IMR-90 (cell line): ENCODE results near the gene GTF2H1. TPM values are rescaled to one million over a fixed set of nuclear protein-coding genes. Genes with fewer than 3 reads are reported as not detected.

Source experiments
- ATAC-seq: fragments of 200-7000 bp; cut with Tn5 transposase; 2 replicates; pipeline ENCODE4 v1.9.1; 2020; ENCODE audit warnings: low read depth, mild to moderate bottlenecking, moderate library complexity
- Bru-seq: library from RNA; stranded (reverse); fragments of 400-500 nt; gene quantifications from one replicate; lab custom pipeline; 2021; lab: Mats Ljungman, UMichigan
- BruChase-seq, 2 experiments: library from RNA; stranded (reverse); fragments of 400-500 nt; gene quantifications; one replicate each; lab custom pipeline; 2021; lab: Mats Ljungman, UMichigan
- BruUV-seq: library from RNA; stranded (reverse); fragments of 400-500 nt; replicated peaks from 2 replicates; lab custom pipeline; 2021; lab: Mats Ljungman, UMichigan
- CTCF ChIA-PET: fragments of 300-600 bp; formaldehyde crosslinking; extraction: SDS; loops from one replicate; lab custom pipeline; 2021; ENCODE audit warnings: antibody characterized with exemption; lab: Yijun Ruan, JAX
- POLR2A ChIA-PET: fragments of 300-600 bp; sonication (Branson Sonifier 250); formaldehyde crosslinking; loops from one replicate; lab custom pipeline; 2022; ENCODE audit warnings: antibody characterized with exemption; ENCODE audit not compliant: unreplicated experiment; lab: Charles Lee
- DNase-seq: peaks from one replicate; pipeline ENCODE4 v3.0.0; 2013
- H2AFZ ChIP-seq: replicated peaks from 2 replicates; pipeline ENCODE3; 2013; ENCODE audit warnings: low read length, mild to moderate bottlenecking; ENCODE audit not compliant: poor library complexity
- H2AK5ac ChIP-seq: 2 replicates; pipeline ENCODE4 v1.6.1; 2013; ENCODE audit warnings: low read depth, low read length, inconsistent platforms
- H2AK9ac ChIP-seq: replicated peaks from 2 replicates; pipeline ENCODE3; 2013; ENCODE audit warnings: mild to moderate bottlenecking, low read depth, low read length, moderate library complexity; ENCODE audit not compliant: poor library complexity
- H2BK120ac ChIP-seq: 2 replicates; pipeline ENCODE4 v1.6.1; 2013; ENCODE audit warnings: low read depth, low read length, inconsistent platforms
- H2BK15ac ChIP-seq: 3 replicates; pipeline ENCODE4 v1.6.1; 2013; ENCODE audit warnings: low read depth, low read length, inconsistent platforms
- H2BK20ac ChIP-seq: 2 replicates; pipeline ENCODE4 v1.6.1; 2013; ENCODE audit warnings: low read depth, mild to moderate bottlenecking, inconsistent platforms, low read length, moderate library complexity
- H2BK5ac ChIP-seq: 2 replicates; pipeline ENCODE4 v1.6.1; 2013; ENCODE audit warnings: mild to moderate bottlenecking, low read depth, low read length, inconsistent platforms; ENCODE audit not compliant: poor library complexity, severe bottlenecking
- H3K14ac ChIP-seq: replicated peaks from 2 replicates; pipeline ENCODE4 v1.6.1; 2013; ENCODE audit warnings: low read depth, low read length, inconsistent platforms
- H3K18ac ChIP-seq: 2 replicates; pipeline ENCODE4 v1.6.1; 2013; ENCODE audit warnings: low read depth, low read length, control low read depth
- H3K23ac ChIP-seq: 2 replicates; pipeline ENCODE4 v1.6.1; 2013; ENCODE audit warnings: low read depth, low read length, inconsistent platforms
- H3K27ac ChIP-seq: 2 replicates; pipeline ENCODE4 v1.5.1; 2013; ENCODE audit warnings: mild to moderate bottlenecking, control low read depth, low read length; ENCODE audit not compliant: insufficient read depth
- H3K27me3 ChIP-seq: 2 replicates; pipeline ENCODE4 v1.6.1; 2013; ENCODE audit warnings: low read length; ENCODE audit not compliant: control insufficient read depth, insufficient read depth
- H3K36me3 ChIP-seq: 2 replicates; pipeline ENCODE4 v1.6.1; 2013; ENCODE audit warnings: low read length, mixed read lengths; ENCODE audit not compliant: control insufficient read depth, insufficient read depth
- H3K4ac ChIP-seq: 2 replicates; pipeline ENCODE4 v1.6.1; 2013; ENCODE audit warnings: low read depth, low read length, inconsistent platforms
- H3K4me1 ChIP-seq: 2 replicates; pipeline ENCODE4 v1.6.1; 2013; ENCODE audit warnings: low read length, mixed read lengths; ENCODE audit not compliant: control insufficient read depth, insufficient read depth
- H3K4me2 ChIP-seq: 2 replicates; pipeline ENCODE4 v1.6.1; 2013; ENCODE audit warnings: low read depth, mild to moderate bottlenecking, control low read depth, low read length, moderate library complexity
- H3K4me3 ChIP-seq: 2 replicates; pipeline ENCODE4 v1.5.1; 2013; ENCODE audit warnings: low read depth, mild to moderate bottlenecking, control low read depth, low read length, moderate library complexity; ENCODE audit not compliant: insufficient read depth
- H3K56ac ChIP-seq: 2 replicates; pipeline ENCODE4 v1.6.1; 2013; ENCODE audit warnings: low read length, inconsistent platforms; ENCODE audit not compliant: insufficient read depth; ENCODE audit errors: extremely low read depth
- H3K79me1 ChIP-seq, 2 experiments: 2 replicates each; pipeline ENCODE4 v1.6.1; 2013; ENCODE audit warnings: low read length in 2 of 2, inconsistent platforms in 1 of 2, low read depth in 1 of 2
- H3K9ac ChIP-seq: 2 replicates; pipeline ENCODE4 v1.6.1; 2013; ENCODE audit warnings: low read depth, low read length, control low read depth
- H3K9me1 ChIP-seq: 2 replicates; pipeline ENCODE4 v1.6.1; 2013; ENCODE audit warnings: low read length, inconsistent platforms; ENCODE audit not compliant: insufficient read depth
- H3K9me3 ChIP-seq: 2 replicates; pipeline ENCODE4 v1.6.1; 2013; ENCODE audit warnings: low read length; ENCODE audit not compliant: control insufficient read depth, insufficient read depth
- H4K20me1 ChIP-seq: 2 replicates; pipeline ENCODE4 v1.6.1; 2013; ENCODE audit warnings: low read length, inconsistent platforms; ENCODE audit not compliant: insufficient read depth
- H4K5ac ChIP-seq: 2 replicates; pipeline ENCODE4 v1.6.1; 2013; ENCODE audit warnings: mild to moderate bottlenecking, low read depth, low read length, control low read depth
- H4K8ac ChIP-seq, 2 experiments: 2 replicates each; pipeline ENCODE4 v1.6.1; 2013; ENCODE audit warnings: low read depth in 2 of 2, low read length in 2 of 2, control low read depth in 1 of 2, inconsistent platforms in 1 of 2
- H4K91ac ChIP-seq: 2 replicates; pipeline ENCODE4 v1.6.1; 2013; ENCODE audit warnings: low read depth, low read length, inconsistent platforms; ENCODE audit not compliant: insufficient read depth
- CEBPB ChIP-seq: IDR thresholded peaks from 2 replicates; pipeline ENCODE4 v1.6.1; 2012; ENCODE audit warnings: low read depth, low read length, improper control_type of control experiment
- CHD1 ChIP-seq: IDR thresholded peaks from 2 replicates; pipeline ENCODE4 v1.6.1; 2012; ENCODE audit warnings: low read depth, low read length, improper control_type of control experiment
- FOS ChIP-seq: fragments of 150-350 bp; IDR thresholded peaks from 2 replicates; pipeline ENCODE4 v1.6.1; 2016; ENCODE audit warnings: low read depth, low read length
- MAFK ChIP-seq: IDR thresholded peaks from 2 replicates; pipeline ENCODE4 v1.6.1; 2012; ENCODE audit warnings: low read depth, low read length, improper control_type of control experiment
- MAZ ChIP-seq: IDR thresholded peaks from 2 replicates; pipeline ENCODE4 v1.6.1; 2012; ENCODE audit warnings: low read depth, mild to moderate bottlenecking, low read length, improper control_type of control experiment, moderate library complexity, borderline replicate concordance
- NFE2L2 ChIP-seq: fragments of 150-350 bp; IDR thresholded peaks from 2 replicates; pipeline ENCODE4 v1.6.1; 2016; ENCODE audit warnings: low read depth, mild to moderate bottlenecking, low read length
- POLR2A ChIP-seq: IDR thresholded peaks from 2 replicates; pipeline ENCODE4 v1.6.1; 2012; ENCODE audit warnings: mild to moderate bottlenecking, low read depth, low read length
- RAD21 ChIP-seq: IDR thresholded peaks from 2 replicates; pipeline ENCODE4 v1.6.1; 2012; ENCODE audit warnings: low read length, improper control_type of control experiment
- RCOR1 ChIP-seq: IDR thresholded peaks from 2 replicates; pipeline ENCODE4 v1.6.1; 2012; ENCODE audit warnings: mild to moderate bottlenecking, low read length, improper control_type of control experiment; ENCODE audit not compliant: insufficient replicate concordance
- RFX5 ChIP-seq: IDR thresholded peaks from 2 replicates; pipeline ENCODE4 v1.8.0; 2012; ENCODE audit warnings: low read depth, mild to moderate bottlenecking, low read length, moderate library complexity
- SMC3 ChIP-seq: fragments of 150-350 bp; IDR thresholded peaks from 2 replicates; pipeline ENCODE4 v1.6.1; 2016; ENCODE audit warnings: low read depth, mild to moderate bottlenecking, antibody characterized with exemption, low read length, moderate library complexity
- WGBS, 2 experiments: methylation state at CpG; one replicate each; pipeline versions ENCODE4 v1.1.5 to v1.1.7; 2013; ENCODE audit warnings: missing lambda C conversion rate in 2 of 2; ENCODE audit not compliant: insufficient read length in 1 of 2; ENCODE audit errors: extremely low coverage in 2 of 2; 5-methylcytosine and 5-hydroxymethylcytosine counted together
- dilution Hi-C: fragments of 300-500 bp; cut with HindIII; formaldehyde crosslinking; loops from one replicate; pipeline ENCODE4 v1.14.3; 2018; ENCODE audit warnings: low sequenced_read_pairs; ENCODE audit not compliant: unreplicated experiment
- in situ Hi-C: fragments of 300-500 bp; cut with MboI; formaldehyde crosslinking; loops from 3 replicates; pipeline ENCODE4 v1.14.3; 2019; ENCODE audit warnings: low sequenced_read_pairs, inconsistent platforms, mixed read lengths
- intact Hi-C: fragments of 100-400 bp; cut with micrococcal nuclease; formaldehyde crosslinking; loops from 2 replicates; pipeline ENCODE4 v1.10.0; 2022
- long read RNA-seq: library from polyadenylated mRNA; unstranded; transcript quantifications from one replicate; pipeline ENCODE4 v2.0.0, GENCODE V29; 2021; ENCODE audit not compliant: unreplicated experiment
- polyA plus RNA-seq, 3 experiments: library from polyadenylated mRNA; depleted of rRNA; stranded (reverse); fragments of >200 nt; gene quantifications; 2 replicates each; pipeline ENCODE4 v1.2.3, GENCODE V29; 2012; ENCODE audit warnings: low replicate concordance in 1 of 3
- total RNA-seq: library from RNA; depleted of rRNA; stranded (reverse); fragments of >200 nt; gene quantifications from 2 replicates; pipeline ENCODE4 v1.2.3, GENCODE V29; 2012; rRNA removed
- TF ChIP-seq, protein P1 (sequence below): fragments of 150-350 bp; IDR thresholded peaks from 2 replicates; pipeline ENCODE4 v1.6.1; 2016; ENCODE audit warnings: low read depth, mild to moderate bottlenecking, low read length, moderate library complexity, borderline replicate concordance
- TF ChIP-seq, protein P2 (sequence below): fragments of 150-350 bp; IDR thresholded peaks from 2 replicates; pipeline ENCODE4 v1.6.1; 2017; ENCODE audit warnings: mild to moderate bottlenecking, antibody characterized with exemption, low read length, low read depth

GTF2H1 gene
- total RNA-seq: 67.0 and 72.8 TPM in 2 replicates
- polyA plus RNA-seq (2012; rRNA removed): 20.7 and 25.0 TPM in 2 replicates
- polyA plus RNA-seq (2012; cell fraction: cytosol; rRNA removed): 10.7 and 10.9 TPM in 2 replicates
- 10.6 and 28.1 TPM in 2 replicates for polyA plus RNA-seq (2012; cell fraction: nucleus; rRNA removed; ENCODE audit: low replicate concordance)
- percentile 83 among the genes with signal in this experiment for Bru-seq, nascent RNA
- BruChase-seq, experiment 1, labeled RNA remaining after a 6-hour chase: percentile 76 among the genes with signal in this experiment
- percentile 71 among the genes with signal in this experiment for BruChase-seq, experiment 2, labeled RNA remaining after a 2-hour chase
- long read RNA-seq, transcript GTF2H1-201 (15 exons, 2,982 nt): major isoform, 53 of 62 reads
- long read RNA-seq, partial matches to known transcripts: 2 of 62 reads
- long read RNA-seq, other reads (novel, unspliced or antisense): 5 of 62 reads

DNA sequence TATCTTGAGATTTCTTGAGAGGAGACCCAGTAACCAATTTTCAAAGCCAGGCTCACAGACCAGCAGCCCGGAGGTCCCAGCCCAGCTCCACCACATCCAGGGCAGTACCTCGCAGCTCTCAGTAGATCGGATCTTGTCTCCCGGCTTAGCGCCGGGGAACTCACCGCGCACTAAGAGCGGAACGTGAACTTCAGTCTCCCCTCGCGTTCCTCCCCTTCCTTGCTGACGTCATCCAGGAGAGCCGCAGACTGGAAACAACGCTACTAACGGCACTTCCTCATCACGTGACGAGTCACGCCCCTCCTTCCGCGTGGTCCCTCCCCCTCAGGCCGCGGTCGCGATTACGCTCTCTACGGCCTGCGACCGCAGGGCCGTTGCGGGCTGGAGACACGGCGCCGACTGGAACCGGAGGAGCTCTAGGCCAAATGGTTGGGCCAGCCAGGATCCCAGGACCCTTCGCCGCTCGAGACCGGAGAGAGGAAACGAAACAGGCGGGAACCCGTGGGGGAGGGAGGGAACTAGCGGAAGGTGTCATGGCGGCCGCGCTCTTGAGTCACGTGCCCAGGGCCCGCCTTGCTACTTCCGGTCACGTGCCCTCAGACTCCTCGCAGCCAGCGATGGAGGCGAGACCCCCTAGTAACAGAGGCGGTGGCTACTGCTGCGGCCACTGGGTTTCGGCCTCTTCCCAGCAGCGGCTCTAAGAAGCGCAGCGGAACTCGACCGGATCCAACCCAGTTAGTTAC is at the start of gene GTF2H1, which contains the start of gene HPS5:
Gene GTF2H1, plus strand, starts transcription at position 599 of the 743 bp plus-strand sequence. CDS start 10,508 bp downstream, outside the sequence.
Gene HPS5, minus strand, starts transcription at position 172 of the 743 bp plus-strand sequence. CDS start 4,282 bp downstream, outside the sequence.
- peaks cover 15 to 46% of the 10 kb centered on the region in 2 experiments for H3K79me1 ChIP-seq
- H3K9ac ChIP-seq: peak within 1 kb of the TSS; percentile 96
- in situ Hi-C loops: no loop called here
- H3K36me3 ChIP-seq: peaks cover 3% of the 10 kb centered on the region; the same call in 1 of the 2 replicates
- peak; percentile 94 for ATAC-seq
- intact Hi-C loops: loop anchor here (2.0 to 10.0 kb wide), 2 partner anchors 75 to 587 kb away; partner anchors contain the start of gene KCNC1
- H2AK9ac ChIP-seq: peak within 1 kb of the TSS; percentile 91
- H4K20me1 ChIP-seq: no peaks in the 10 kb centered on the region
- peak within 1 kb of the TSS; percentile 98 for H4K91ac ChIP-seq
- peak within 1 kb of the TSS; percentile 51; the same call in 1 of the 3 replicates for H2BK15ac ChIP-seq
- CTCF ChIA-PET: interaction anchor here (0.6 to 1.1 kb wide), 2 partner anchors 9 to 10 kb away, joined by 3 read pairs; no protein-coding TSS in a partner anchor
- H3K4ac ChIP-seq: peak within 1 kb of the TSS; percentile 99
- H3K9me3 ChIP-seq: no peaks in the 10 kb centered on the region
- POLR2A ChIA-PET: interaction anchor here (0.5 to 1.7 kb wide), 3 partner anchors 10 to 72 kb away, joined by 4 to 5 read pairs (median 5); partner anchors contain the start of gene LDHA
- peak; percentile 99 for DNase-seq
- H3K4me1 ChIP-seq: peaks cover 4% of the 10 kb centered on the region
- no peaks in the 10 kb centered on the region for H3K27me3 ChIP-seq
- H4K8ac ChIP-seq: peak within 1 kb of the TSS; percentile 34 to 99
- H3K18ac ChIP-seq: peak within 1 kb of the TSS; percentile 95
- peak within 1 kb of the TSS; percentile 76 for H2BK20ac ChIP-seq
- no TSS peak for BruUV-seq
- H3K9me1 ChIP-seq: 0 out of 2 replicates have a peak, but pooled peaks cover 4% of the 10 kb centered on the region
- H3K14ac ChIP-seq: peak within 1 kb of the TSS; percentile 98
- dilution Hi-C loops: no loop called here
- peak within 1 kb of the TSS; percentile 98 for H3K27ac ChIP-seq
- peak within 1 kb of the TSS; percentile 89 for H3K23ac ChIP-seq
- peak within 1 kb of the TSS; percentile 98 for H2BK120ac ChIP-seq
- peak within 1 kb of the TSS; percentile 98 for H2BK5ac ChIP-seq
- 0% methylated on average over 21 of the region's 61 CpGs; no CpG with 5 or more reads in 1 of the 2 experiments for WGBS, 2 experiments
- peak within 1 kb of the TSS; percentile 99 for H2AFZ ChIP-seq
- peak within 1 kb of the TSS; percentile 77 for H3K4me3 ChIP-seq
- peak within 1 kb of the TSS; percentile 95 for H3K56ac ChIP-seq
- H3K4me2 ChIP-seq: peak within 1 kb of the TSS; percentile 99
- peak within 1 kb of the TSS; percentile 98 for H4K5ac ChIP-seq
- peak within 1 kb of the TSS; percentile 76; the same call in 1 of the 2 replicates for H2AK5ac ChIP-seq
- TF ChIP-seq CEBPB (no peak), SMC3 (no peak), CHD1 (no peak), POLR2A (peak; percentile 97), MAZ (peak; percentile 76), RFX5 (no peak), RCOR1 (no peak), NFE2L2 (no peak), RAD21 (no peak), FOS (peak; percentile 87), MAFK (no peak)
- TF ChIP-seq, protein P1, sequence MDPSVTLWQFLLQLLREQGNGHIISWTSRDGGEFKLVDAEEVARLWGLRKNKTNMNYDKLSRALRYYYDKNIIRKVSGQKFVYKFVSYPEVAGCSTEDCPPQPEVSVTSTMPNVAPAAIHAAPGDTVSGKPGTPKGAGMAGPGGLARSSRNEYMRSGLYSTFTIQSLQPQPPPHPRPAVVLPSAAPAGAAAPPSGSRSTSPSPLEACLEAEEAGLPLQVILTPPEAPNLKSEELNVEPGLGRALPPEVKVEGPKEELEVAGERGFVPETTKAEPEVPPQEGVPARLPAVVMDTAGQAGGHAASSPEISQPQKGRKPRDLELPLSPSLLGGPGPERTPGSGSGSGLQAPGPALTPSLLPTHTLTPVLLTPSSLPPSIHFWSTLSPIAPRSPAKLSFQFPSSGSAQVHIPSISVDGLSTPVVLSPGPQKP: peak; percentile 66; the same call in 1 of the 2 replicates
- TF ChIP-seq, protein P2, sequence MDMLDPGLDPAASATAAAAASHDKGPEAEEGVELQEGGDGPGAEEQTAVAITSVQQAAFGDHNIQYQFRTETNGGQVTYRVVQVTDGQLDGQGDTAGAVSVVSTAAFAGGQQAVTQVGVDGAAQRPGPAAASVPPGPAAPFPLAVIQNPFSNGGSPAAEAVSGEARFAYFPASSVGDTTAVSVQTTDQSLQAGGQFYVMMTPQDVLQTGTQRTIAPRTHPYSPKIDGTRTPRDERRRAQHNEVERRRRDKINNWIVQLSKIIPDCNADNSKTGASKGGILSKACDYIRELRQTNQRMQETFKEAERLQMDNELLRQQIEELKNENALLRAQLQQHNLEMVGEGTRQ: peak; percentile 98
